GM18498 (cell line): ENCODE measurements around the gene CELSR3.

Experiments
- ATAC-seq: cut with Tn5 transposase; IDR thresholded peaks from one replicate; pipeline ENCODE4 v1.9.1; 2021; ENCODE audit warnings: mild to moderate bottlenecking, moderate library complexity; ENCODE audit not compliant: unreplicated experiment

CELSR3 gene

GRCh38 chr3:48663489-48664312 lies 1.0 kb upstream of the CELSR3 start:
- peak; percentile 84 for ATAC-seq

GRCh38 chr3:48662145-48662752 lies 437 bp downstream of the CELSR3 start:
- no peak for ATAC-seq

- peak; percentile 29 for ATAC-seq
Observed at GRCh38 chr3:48661501-48662144, 1.1 kb downstream of the CELSR3 start.

GRCh38 chr3:48660800-48661400 lies 1.8 kb downstream of the CELSR3 start:
- no peak for ATAC-seq

- ATAC-seq, result no peak
Observed at GRCh38 chr3:48656841-48657281, 5.8 kb downstream of the CELSR3 start.

GRCh38 chr3:48656061-48656840 lies 6.4 kb downstream of the CELSR3 start:
- ATAC-seq, result peak; percentile 68

- no peak for ATAC-seq
Observed at GRCh38 chr3:48655606-48656005, 7.1 kb downstream of the CELSR3 start.

GRCh38 chr3:48655063-48655462 lies 7.6 kb downstream of the CELSR3 start:
- ATAC-seq, result no peak

- no peak for ATAC-seq
Observed at GRCh38 chr3:48652923-48653715, 9.6 kb downstream of the CELSR3 start.

GRCh38 chr3:48651771-48652170 lies 10.9 kb downstream of the CELSR3 start:
- no peak for ATAC-seq

GRCh38 chr3:48650723-48651122 lies 12.0 kb downstream of the CELSR3 start:
- no peak for ATAC-seq

GRCh38 chr3:48648188-48648850 lies 14.4 kb downstream of the CELSR3 start:
- no peak for ATAC-seq

- no peak for ATAC-seq
Observed at GRCh38 chr3:48647714-48648113, 15.0 kb downstream of the CELSR3 start.

- no peak for ATAC-seq
Observed at GRCh38 chr3:48644898-48645760, 17.6 kb downstream of the CELSR3 start.

GRCh38 chr3:48642605-48643004 lies 20.1 kb downstream of the CELSR3 start:
- no peak for ATAC-seq

GRCh38 chr3:48641396-48641795 lies 21.3 kb downstream of the CELSR3 start:
- no peak for ATAC-seq

GRCh38 chr3:48639944-48640606 lies 22.6 kb downstream of the CELSR3 start:
- ATAC-seq, result no peak

GRCh38 chr3:48637305-48637704 lies 25.4 kb downstream of the CELSR3 start:
- no peak for ATAC-seq
